ENCODE measurements around the gene FARP2.
A peak's percentile ranks its signal among the peaks of the same experiment; 100 is the strongest.

The FARP2 gene

GRCh38 chr2:241350878-241351639 is 5.0 kb upstream of the FARP2 start:
- CTCF ChIA-PET: interaction anchor here (0.8 to 1.1 kb wide), 2 partner anchors 9 to 36 kb away, joined by 3 to 4 read pairs; partner anchors contain the start of genes HDLBP and SEPTIN2
- no peak for TF ChIP-seq CTCF (IDR thresholded peaks at IDR 0.05; ENCODE audit: control extremely low read depth, extremely low read depth, low read depth, missing control alignments)
- POLR2A ChIA-PET: interaction anchor here (1.0 kb wide), 1 partner anchor 36 kb away, joined by 4 read pairs; the partner anchor contains the start of gene HDLBP
- DNase-seq (ENCODE audit: extremely low spot score): no peak

- no peak for DNase-seq (ENCODE audit: extremely low spot score)
- TF ChIP-seq CTCF (IDR thresholded peaks at IDR 0.05; ENCODE audit: control extremely low read depth, extremely low read depth, low read depth, missing control alignments): no peak
- ChIA-PET CTCF (interaction anchor here (1.1 kb wide), 1 partner anchor 8 kb away, joined by 3 read pairs; no protein-coding TSS in a partner anchor), POLR2A (no interaction called here)
Observed at GRCh38 chr2:241351640-241352031, 4.4 kb upstream of the FARP2 start.

- no peak for TF ChIP-seq CTCF (IDR thresholded peaks at IDR 0.05; ENCODE audit: control extremely low read depth, extremely low read depth, low read depth, missing control alignments)
- ChIA-PET POLR2A (no interaction called here), CTCF (interaction anchor here (1.1 kb wide), 1 partner anchor 8 kb away, joined by 3 read pairs; no protein-coding TSS in a partner anchor)
- DNase-seq (ENCODE audit: extremely low spot score): no peak
Observed at GRCh38 chr2:241352227-241352626, 3.9 kb upstream of the FARP2 start.

- CTCF ChIA-PET: no interaction called here
Observed at GRCh38 chr2:241354668-241355658, 1.1 kb upstream of the FARP2 start.

GRCh38 chr2:241356871-241357260 is 781 bp downstream of the FARP2 start:
- no peak for TF ChIP-seq CTCF (IDR thresholded peaks at IDR 0.05; ENCODE audit: control extremely low read depth, extremely low read depth, low read depth, missing control alignments)
- ChIA-PET POLR2A (no interaction called here), CTCF (no interaction called here)
- no peak for DNase-seq (ENCODE audit: extremely low spot score)

More at GRCh38 chr2:241354668-241355658, 1.1 kb upstream of the FARP2 start:
- peak; percentile 62 for DNase-seq (ENCODE audit: extremely low spot score)
- TF ChIP-seq CTCF (IDR thresholded peaks at IDR 0.05; ENCODE audit: control extremely low read depth, extremely low read depth, low read depth, missing control alignments): no peak
- POLR2A ChIA-PET: no interaction called here

GRCh38 chr2:241357531-241357930 is 1.4 kb downstream of the FARP2 start:
- TF ChIP-seq CTCF (IDR thresholded peaks at IDR 0.05; ENCODE audit: control extremely low read depth, extremely low read depth, low read depth, missing control alignments): no peak
- POLR2A ChIA-PET: no interaction called here
- no peak for DNase-seq (ENCODE audit: extremely low spot score)
- CTCF ChIA-PET: interaction anchor here (1.4 to 2.9 kb wide), 2 partner anchors 10 to 34 kb away, joined by 3 to 19 read pairs; no protein-coding TSS in a partner anchor
